Measurements from ENCODE around the gene EPSTI1.

EPSTI1 gene

GRCh38 chr13:42970824-42971690, 21.0 kb downstream of the EPSTI1 start:
- Histone ChIP-seq H3K9me3 (ENCODE audit: low read length) (no peaks in the 10 kb centered on the region), H3K4me3 (ENCODE audit: low read depth, low read length, poor library complexity, severe bottlenecking) (peak overlapping the region; percentile 11), H3K9me2 (ENCODE audit: low read depth, low read length) (no peaks in the 10 kb centered on the region), H3K27me3 (ENCODE audit: insufficient read depth, low read length) (no peaks in the 10 kb centered on the region), H3K4me2 (ENCODE audit: low read length) (peak overlapping the region; percentile 44), H4K20me1 (ENCODE audit: insufficient read depth, low read length) (no peaks in the 10 kb centered on the region), H3K4me1 (ENCODE audit: insufficient read depth, low read length, severe bottlenecking) (peaks cover 26% of the 10 kb centered on the region), H2AFZ (ENCODE audit: low read length) (peak overlapping the region; percentile 44), H3K36me3 (ENCODE audit: insufficient read depth, low read length) (no peaks in the 10 kb centered on the region), H3K79me2 (ENCODE audit: insufficient read depth, low read length) (no peaks in the 10 kb centered on the region), H3K9ac (ENCODE audit: low read length) (no peak overlapping the region; the same call in 1 of the 2 replicates), H3K27ac (ENCODE audit: low read depth, low read length, poor library complexity, severe bottlenecking) (peak overlapping the region; percentile 72), H3F3A (ENCODE audit: insufficient read depth, low read length) (0 out of 2 replicates have a peak, but pooled peaks cover 2% of the 10 kb centered on the region)
- peak; percentile 84 for TF ChIP-seq CTCF (IDR thresholded peaks at IDR 0.05; ENCODE audit: low read length)
- TF ChIP-seq EZH2 (IDR thresholded peaks at IDR 0.05; ENCODE audit: borderline replicate concordance, low read length), result no peak

- Histone ChIP-seq H3K27ac (ENCODE audit: low read depth, low read length, poor library complexity, severe bottlenecking) (no peak overlapping the region), H3K36me3 (ENCODE audit: insufficient read depth, low read length) (no peaks in the 10 kb centered on the region)
- no peak for TF ChIP-seq EZH2 (IDR thresholded peaks at IDR 0.05; ENCODE audit: borderline replicate concordance, low read length)
- peak; percentile 88 for TF ChIP-seq CTCF (IDR thresholded peaks at IDR 0.05; ENCODE audit: low read length)
These were observed 22.4 kb downstream of the EPSTI1 start for GRCh38 chr13:42969565-42970172.

GRCh38 chr13:42968906-42969305, 23.1 kb downstream of the EPSTI1 start:
- H3K36me3 ChIP-seq (ENCODE audit: insufficient read depth, low read length), result no peaks in the 10 kb centered on the region
- no peak overlapping the region for H3K9ac ChIP-seq (ENCODE audit: low read length)
- H3K4me3 ChIP-seq (ENCODE audit: low read depth, low read length, poor library complexity, severe bottlenecking), result no peak overlapping the region
- no peak overlapping the region for H2AFZ ChIP-seq (ENCODE audit: low read length)
- 0 out of 2 replicates have a peak, but pooled peaks cover 2% of the 10 kb centered on the region for H3F3A ChIP-seq (ENCODE audit: insufficient read depth, low read length)
- TF ChIP-seq CTCF (IDR thresholded peaks at IDR 0.05; ENCODE audit: low read length) (no peak), EZH2 (IDR thresholded peaks at IDR 0.05; ENCODE audit: borderline replicate concordance, low read length) (no peak)
- H4K20me1 ChIP-seq (ENCODE audit: insufficient read depth, low read length), result no peaks in the 10 kb centered on the region
- H3K4me2 ChIP-seq (ENCODE audit: low read length), result no peak overlapping the region
- H3K27me3 ChIP-seq (ENCODE audit: insufficient read depth, low read length), result no peaks in the 10 kb centered on the region
- H3K27ac ChIP-seq (ENCODE audit: low read depth, low read length, poor library complexity, severe bottlenecking), result no peak overlapping the region
- H3K9me2 ChIP-seq (ENCODE audit: low read depth, low read length), result no peaks in the 10 kb centered on the region
- peaks cover 26% of the 10 kb centered on the region for H3K4me1 ChIP-seq (ENCODE audit: insufficient read depth, low read length, severe bottlenecking)
- no peaks in the 10 kb centered on the region for H3K9me3 ChIP-seq (ENCODE audit: low read length)
- no peaks in the 10 kb centered on the region for H3K79me2 ChIP-seq (ENCODE audit: insufficient read depth, low read length)

More at GRCh38 chr13:42969565-42970172, 22.4 kb downstream of the EPSTI1 start:
- no peaks in the 10 kb centered on the region for H3K27me3 ChIP-seq (ENCODE audit: insufficient read depth, low read length)
- H4K20me1 ChIP-seq (ENCODE audit: insufficient read depth, low read length), result no peaks in the 10 kb centered on the region
- H3K9me3 ChIP-seq (ENCODE audit: low read length), result no peaks in the 10 kb centered on the region
- H3K4me1 ChIP-seq (ENCODE audit: insufficient read depth, low read length, severe bottlenecking), result peaks cover 26% of the 10 kb centered on the region
- 0 out of 2 replicates have a peak, but pooled peaks cover 2% of the 10 kb centered on the region for H3F3A ChIP-seq (ENCODE audit: insufficient read depth, low read length)
- H2AFZ ChIP-seq (ENCODE audit: low read length), result no peak overlapping the region
- no peak overlapping the region for H3K4me2 ChIP-seq (ENCODE audit: low read length)
- H3K4me3 ChIP-seq (ENCODE audit: low read depth, low read length, poor library complexity, severe bottlenecking), result no peak overlapping the region
- no peaks in the 10 kb centered on the region for H3K79me2 ChIP-seq (ENCODE audit: insufficient read depth, low read length)
- no peaks in the 10 kb centered on the region for H3K9me2 ChIP-seq (ENCODE audit: low read depth, low read length)
- H3K9ac ChIP-seq (ENCODE audit: low read length), result no peak overlapping the region
